CD4-positive, alpha-beta T cell treated with Interleukin-2 at 100 ng/mL for 4 hours (primary cell): ENCODE measurements around the gene PAPSS1.
"Not testable (repeated sequence)": the region's sequence is repeated elsewhere in the genome, so short reads cannot be mapped to it uniquely, and the experiment has no call there.

Experiments used
- DNase-seq: peaks from one replicate; pipeline ENCODE4 v3.0.0-alpha.2; 2020; ENCODE audit warnings: low spot score

The PAPSS1 gene

GRCh38 chr4:107689912-107690587 is 30.0 kb downstream of the PAPSS1 start:
- DNase-seq = no peak

- no peak for DNase-seq
Observed at GRCh38 chr4:107688421-107688820, 31.6 kb downstream of the PAPSS1 start.

- DNase-seq = no peak
Observed at GRCh38 chr4:107685740-107686139, 34.3 kb downstream of the PAPSS1 start.

GRCh38 chr4:107683873-107684272 is 36.2 kb downstream of the PAPSS1 start:
- DNase-seq = no peak

- no peak for DNase-seq
Observed at GRCh38 chr4:107682306-107682705, 37.7 kb downstream of the PAPSS1 start.

- no peak for DNase-seq
Observed at GRCh38 chr4:107669068-107669467, 51.0 kb downstream of the PAPSS1 start.

GRCh38 chr4:107666134-107666533 is 53.9 kb downstream of the PAPSS1 start:
- no peak for DNase-seq

GRCh38 chr4:107665001-107665400 is 55.0 kb downstream of the PAPSS1 start:
- no peak for DNase-seq

GRCh38 chr4:107658400-107659336 is 61.4 kb downstream of the PAPSS1 start:
- no peak for DNase-seq

GRCh38 chr4:107655289-107655688 is 64.7 kb downstream of the PAPSS1 start:
- no peak for DNase-seq

GRCh38 chr4:107654694-107655093 is 65.3 kb downstream of the PAPSS1 start:
- no peak for DNase-seq

- not testable (repeated sequence) for DNase-seq
Observed at GRCh38 chr4:107651408-107651807, 68.6 kb downstream of the PAPSS1 start.

- DNase-seq = no peak
Observed at GRCh38 chr4:107650251-107650650, 69.8 kb downstream of the PAPSS1 start.

- no peak for DNase-seq
Observed at GRCh38 chr4:107648178-107648991, 71.6 kb downstream of the PAPSS1 start.

GRCh38 chr4:107647591-107647990 is 72.4 kb downstream of the PAPSS1 start:
- no peak for DNase-seq

GRCh38 chr4:107645604-107646003 is 74.4 kb downstream of the PAPSS1 start:
- no peak for DNase-seq

- DNase-seq = no peak
Observed at GRCh38 chr4:107643021-107643420, 77.0 kb downstream of the PAPSS1 start.

GRCh38 chr4:107640878-107641277 is 79.2 kb downstream of the PAPSS1 start:
- no peak for DNase-seq

GRCh38 chr4:107640197-107640596 is 79.8 kb downstream of the PAPSS1 start:
- no peak for DNase-seq

GRCh38 chr4:107635735-107636134 is 84.3 kb downstream of the PAPSS1 start:
- DNase-seq = no peak

GRCh38 chr4:107631560-107631959 is 88.5 kb downstream of the PAPSS1 start:
- DNase-seq = no peak

GRCh38 chr4:107630185-107630705 is 89.8 kb downstream of the PAPSS1 start:
- no peak for DNase-seq
